Gastrocnemius medialis (tissue), 4 donors: ENCODE results near the gene COQ8A.

Source experiments
- CTCF ChIP-seq, 5 experiments: fragments of 450-650 bp in 3 of 5; fragments of 200-600 bp in 2 of 5; sonication (generic) in 2 of 5; IDR thresholded peaks in 4 of 5; conservative IDR thresholded peaks in 1 of 5; 1 replicate in 4 of 5; 2 replicates in 1 of 5; pipeline ENCODE4 v1.5.1; 2016 to 2019; ENCODE audit warnings: antibody characterized with exemption in 5 of 5, mild to moderate bottlenecking in 3 of 5, moderate library complexity in 3 of 5
- POLR2A ChIP-seq, 2 donors: fragments of 450-650 bp; IDR thresholded peaks; one replicate each; pipeline ENCODE4 v1.6.1; 2017; ENCODE audit warnings: antibody characterized with exemption in 2 of 2, mild to moderate bottlenecking in 2 of 2, moderate library complexity in 2 of 2

- TF ChIP-seq CTCF (IDR thresholded peaks at IDR 0.05 in 4 of 5, conservative IDR thresholded peaks at IDR 0.05 in 1 of 5) (no peak), POLR2A (IDR thresholded peaks at IDR 0.05) (no peak)
Measured at GRCh38 chr1:226979115-226979516, 39.0 kb downstream of the COQ8A start.
